B cell (primary cell): ENCODE measurements around the gene TBL1XR1. TPM values are rescaled to one million over a fixed set of nuclear protein-coding genes. Genes with fewer than 3 reads are reported as not detected.
A peak's percentile ranks its signal among the peaks of the same experiment; 100 is the strongest.

Experiments used
- ATAC-seq: fragments of 200-7000 bp; cut with Tn5 transposase; one replicate; pipeline ENCODE4 v1.10.0; 2021; ENCODE audit warnings: low read depth, mild to moderate bottlenecking, moderate number of reproducible peaks, moderate library complexity
- CTCF ChIA-PET: fragments of 350-600 bp; sonication (Branson Sonifier 250); formaldehyde crosslinking; loops from one replicate; lab custom pipeline; 2021; ENCODE audit warnings: antibody characterized with exemption, inconsistent platforms; lab: Charles Lee
- POLR2A ChIA-PET: fragments of 350-600 bp; sonication (Branson Sonifier 250); formaldehyde crosslinking; loops from one replicate; lab custom pipeline; 2021; ENCODE audit warnings: antibody characterized with exemption; lab: Charles Lee
- DNase-seq: peaks from one replicate; pipeline ENCODE4 v3.0.0; 2013
- H2AFZ ChIP-seq: 2 replicates; pipeline ENCODE4 v1.6.1; 2012; ENCODE audit warnings: mild to moderate bottlenecking, low read depth, low read length; ENCODE audit not compliant: insufficient read depth, poor library complexity, severe bottlenecking
- H3K27ac ChIP-seq, 2 donors: 1 replicate in 1 of 2; 2 replicates in 1 of 2; pipeline ENCODE4 v1.5.1; 2012 to 2013; ENCODE audit warnings: low read length in 2 of 2, mild to moderate bottlenecking in 2 of 2, moderate library complexity in 1 of 2
- H3K27me3 ChIP-seq, 4 experiments: fragments of 200-600 bp in 1 of 4; sonication (generic) in 1 of 4; replicated peaks in 1 of 4; 1 replicate in 2 of 4; 2 replicates in 2 of 4; pipeline versions ENCODE4 v1.6.1 to v1.7.0; 2013 to 2016; ENCODE audit warnings: low read length in 3 of 4, mild to moderate bottlenecking in 2 of 4, mixed read lengths in 1 of 4, moderate library complexity in 1 of 4; ENCODE audit not compliant: insufficient read depth in 4 of 4, control insufficient read depth in 3 of 4; ENCODE audit errors: control extremely low read depth in 1 of 4
- H3K36me3 ChIP-seq, 2 experiments: replicated peaks in 1 of 2; 1 replicate in 1 of 2; 2 replicates in 1 of 2; pipeline versions ENCODE4 v1.6.1 to v1.7.1; 2013; ENCODE audit warnings: low read length in 1 of 2; ENCODE audit not compliant: insufficient read depth in 2 of 2, control insufficient read depth in 1 of 2; ENCODE audit errors: control extremely low read depth in 1 of 2, extremely low read depth in 1 of 2
- H3K4me1 ChIP-seq, 2 donors: fragments of 200-600 bp in 1 of 2; sonication (generic) in 1 of 2; 1 replicate in 1 of 2; 2 replicates in 1 of 2; pipeline versions ENCODE4 v1.5.1 to v1.6.1; 2013 to 2017; ENCODE audit warnings: low read length in 2 of 2; ENCODE audit not compliant: control insufficient read depth in 2 of 2, insufficient read depth in 2 of 2
- H3K4me2 ChIP-seq: replicated peaks from 2 replicates; pipeline ENCODE3; 2012; ENCODE audit warnings: mild to moderate bottlenecking, low read depth, low read length; ENCODE audit not compliant: poor library complexity, severe bottlenecking
- H3K4me3 ChIP-seq, 5 experiments: fragments of 200-600 bp in 1 of 5; sonication (generic) in 1 of 5; 1 replicate in 3 of 5; 2 replicates in 2 of 5; pipeline versions ENCODE4 v1.5.1 to v1.7.0; 2011 to 2016; ENCODE audit warnings: low read length in 4 of 5, mild to moderate bottlenecking in 4 of 5, low read depth in 2 of 5, control low read depth in 1 of 5, moderate library complexity in 1 of 5; ENCODE audit not compliant: insufficient read depth in 1 of 5; ENCODE audit errors: control extremely low read depth in 1 of 5, extremely low read depth in 1 of 5
- H3K79me2 ChIP-seq: fragments of 200-600 bp; sonication (generic); one replicate; pipeline ENCODE4 v1.6.0; 2016; ENCODE audit warnings: low read length; ENCODE audit not compliant: control insufficient read depth, insufficient read depth
- H3K9ac ChIP-seq: fragments of 200-600 bp; sonication (generic); 2 replicates; pipeline ENCODE4 v1.6.1; 2017; ENCODE audit warnings: mild to moderate bottlenecking, low read length, moderate library complexity
- H3K9me3 ChIP-seq, 3 donors: one replicate each; pipeline versions ENCODE4 v1.6.1 to v1.7.1; 2013; ENCODE audit warnings: low read length in 2 of 3; ENCODE audit not compliant: control insufficient read depth in 2 of 3, insufficient read depth in 1 of 3; ENCODE audit errors: control extremely low read depth in 1 of 3
- H4K20me1 ChIP-seq: 2 replicates; pipeline ENCODE4 v1.6.0; 2012; ENCODE audit warnings: mild to moderate bottlenecking, low read length; ENCODE audit not compliant: insufficient read depth, control insufficient read depth, poor library complexity, severe bottlenecking
- H3K27ac Mint-ChIP-seq: one replicate; pipeline ENCODE4 v1.8.0; 2021; ENCODE audit warnings: mixed read lengths
- H3K27me3 Mint-ChIP-seq: one replicate; pipeline ENCODE4 v1.8.0; 2021; ENCODE audit warnings: mixed read lengths
- H3K4me1 Mint-ChIP-seq: one replicate; pipeline ENCODE4 v1.8.0; 2021; ENCODE audit warnings: mixed read lengths
- H3K4me3 Mint-ChIP-seq: one replicate; pipeline ENCODE4 v1.8.0; 2021; ENCODE audit warnings: mixed read lengths
- H3K9me3 Mint-ChIP-seq: one replicate; pipeline ENCODE4 v1.8.0; 2022; ENCODE audit warnings: mixed read lengths; ENCODE audit not compliant: insufficient read depth
- CTCF ChIP-seq: fragments of 200-600 bp; IDR thresholded peaks from one replicate; pipeline ENCODE4 v1.8.0; 2022; ENCODE audit warnings: antibody characterized with exemption, mild to moderate bottlenecking
- EZH2 ChIP-seq: IDR thresholded peaks from 2 replicates; pipeline ENCODE4 v1.6.1; 2012; ENCODE audit warnings: borderline replicate concordance, low read depth, mild to moderate bottlenecking, moderate library complexity, low read length; ENCODE audit not compliant: insufficient read depth, poor library complexity, severe bottlenecking
- WGBS: methylation state at CpG from one replicate; pipeline ENCODE4 v1.1.5; 2013; ENCODE audit warnings: missing lambda C conversion rate; ENCODE audit not compliant: insufficient coverage; 5-methylcytosine and 5-hydroxymethylcytosine counted together
- intact Hi-C: fragments of 100-400 bp; cut with micrococcal nuclease; formaldehyde crosslinking; loops from one replicate; pipeline ENCODE4 v1.10.0; 2022
- polyA minus RNA-seq: library from RNA; depleted of rRNA, polyadenylated mRNA; stranded (reverse); fragments of >200 nt; gene quantifications from 2 replicates; pipeline ENCODE4 v1.2.3, GENCODE V29; 2012
- polyA plus RNA-seq: library from polyadenylated mRNA; depleted of rRNA; stranded (reverse); fragments of >200 nt; gene quantifications from 2 replicates; pipeline ENCODE4 v1.2.3, GENCODE V29; 2012
- total RNA-seq, 2 donors: library from RNA; stranded (reverse); fragments of 120-200 nt in 1 of 2; gene quantifications; 1 replicate in 1 of 2; 2 replicates in 1 of 2; pipeline versions ENCODE4 v1.2.3 to v1.2.4, GENCODE V29; 2013 to 2022

Gene TBL1XR1
- total RNA-seq (128 and 138 TPM in 2 replicates), polyA plus RNA-seq (17.6 and 33.6 TPM in 2 replicates), polyA minus RNA-seq (57.4 and 98.4 TPM in 2 replicates)
- 84.8 TPM for total RNA-seq (2013)

- Mint-ChIP-seq H3K4me3 (peak within 1 kb of the TSS; percentile 99), H3K27me3 (no peaks in the 10 kb centered on the region), H3K27ac (peak within 1 kb of the TSS; percentile 97), H3K4me1 (peaks cover 64% of the 10 kb centered on the region), H3K9me3 (no peaks in the 10 kb centered on the region)
- peaks cover 0 to under 1% (median 0%) of the 10 kb centered on the region in 3 donors for H3K9me3 ChIP-seq
- H3K27me3 ChIP-seq: no peaks in the 10 kb centered on the region
- H3K4me3 ChIP-seq: peak within 1 kb of the TSS; percentile 94 to 99 (median 98)
- ATAC-seq (peak; percentile 60), DNase-seq (peak; percentile 93)
- H4K20me1 ChIP-seq: peaks cover 6% of the 10 kb centered on the region
- WGBS: under 1% methylated on average over 52 of the region's 93 CpGs
- H3K36me3 ChIP-seq: no peaks in the 10 kb centered on the region
- POLR2A ChIA-PET: interaction anchor here (0.7 to 3.4 kb wide), 4 partner anchors 53 to 164 kb away, joined by 3 to 48 read pairs (median 4); no protein-coding TSS in a partner anchor
- H3K4me2 ChIP-seq: peak within 1 kb of the TSS; percentile 79
- H3K4me1 ChIP-seq: peaks cover 46 to 53% of the 10 kb centered on the region in 2 donors
- TF ChIP-seq CTCF: no peak
- TF ChIP-seq EZH2: no peak
- CTCF ChIA-PET: interaction anchor here (0.6 to 6.5 kb wide), 8 partner anchors 17 to 581 kb away, joined by 3 to 73 read pairs (median 3); no protein-coding TSS in a partner anchor
- peaks cover 43% of the 10 kb centered on the region for H3K79me2 ChIP-seq
- H2AFZ ChIP-seq: peak within 1 kb of the TSS; percentile 62
- intact Hi-C loops: loop anchor here (1.0 to 5.0 kb wide), 5 partner anchors 35 to 180 kb away; no protein-coding TSS in a partner anchor
- H3K27ac ChIP-seq: peak within 1 kb of the TSS; percentile 89 to 90
- H3K9ac ChIP-seq: peak within 1 kb of the TSS; percentile 89
Measured at GRCh38 chr3:177197041-177197726, at the start of gene TBL1XR1. Gene TBL1XR1 (minus strand): TSS chr3:177197482. CDS start chr3:177064977, 132,505 bp downstream.
